GM23248 (cell line): ENCODE measurements around the gene ITPRIP. TPM values are rescaled to one million over a fixed set of nuclear protein-coding genes. Genes with fewer than 3 reads are reported as not detected.
A peak's percentile ranks its signal among the peaks of the same experiment; 100 is the strongest.

Source experiments
- DNase-seq: peaks from one replicate; pipeline ENCODE4 v3.0.0-alpha.2; 2015
- H2AFZ ChIP-seq: fragments of 200-600 bp; sonication (generic); 2 replicates; pipeline ENCODE4 v1.6.1; 2016; ENCODE audit warnings: antibody characterized with exemption
- H3F3A ChIP-seq: fragments of 200-600 bp; sonication (generic); 2 replicates; pipeline ENCODE4 v1.6.1; 2016; ENCODE audit warnings: mild to moderate bottlenecking, antibody characterized with exemption, mixed run types; ENCODE audit not compliant: insufficient read depth
- H3K27ac ChIP-seq: fragments of 200-600 bp; sonication (generic); 2 replicates; pipeline ENCODE4 v1.5.1; 2016; ENCODE audit warnings: mild to moderate bottlenecking
- H3K27me3 ChIP-seq: fragments of 200-600 bp; sonication (generic); replicated peaks from 2 replicates; pipeline ENCODE4 v1.6.1; 2016; ENCODE audit warnings: mild to moderate bottlenecking; ENCODE audit not compliant: insufficient read depth
- H3K36me3 ChIP-seq: fragments of 200-600 bp; sonication (generic); 2 replicates; pipeline ENCODE4 v1.6.1; 2016; ENCODE audit warnings: low read depth, mild to moderate bottlenecking
- H3K4me1 ChIP-seq: fragments of 200-600 bp; sonication (generic); 2 replicates; pipeline ENCODE4 v1.6.1; 2016; ENCODE audit warnings: mild to moderate bottlenecking; ENCODE audit not compliant: insufficient read depth
- H3K4me2 ChIP-seq: fragments of 200-600 bp; sonication (generic); one replicate; pipeline ENCODE4 v1.6.1; 2016; ENCODE audit warnings: mild to moderate bottlenecking; ENCODE audit not compliant: unreplicated experiment
- H3K4me3 ChIP-seq: fragments of 200-600 bp; sonication (generic); 2 replicates; pipeline ENCODE4 v1.5.1; 2016; ENCODE audit warnings: mild to moderate bottlenecking
- H3K79me2 ChIP-seq: fragments of 200-600 bp; sonication (generic); 2 replicates; pipeline ENCODE4 v1.6.1; 2016; ENCODE audit warnings: mild to moderate bottlenecking; ENCODE audit not compliant: insufficient read depth
- H3K9ac ChIP-seq: fragments of 200-600 bp; sonication (generic); 2 replicates; pipeline ENCODE4 v1.6.1; 2016; ENCODE audit warnings: mild to moderate bottlenecking
- H3K9me2 ChIP-seq: fragments of 200-600 bp; sonication (generic); 2 replicates; pipeline ENCODE4 v1.6.1; 2016; ENCODE audit warnings: mixed run types, mild to moderate bottlenecking, moderate library complexity; ENCODE audit not compliant: insufficient read depth
- H3K9me3 ChIP-seq: fragments of 200-600 bp; sonication (generic); one replicate; pipeline ENCODE4 v1.6.1; 2017; ENCODE audit warnings: low read depth
- H4K20me1 ChIP-seq: fragments of 200-600 bp; sonication (generic); 2 replicates; pipeline ENCODE4 v1.6.0; 2016; ENCODE audit not compliant: insufficient read depth
- EZH2 ChIP-seq: fragments of 200-600 bp; sonication (generic); IDR thresholded peaks from 2 replicates; pipeline ENCODE4 v1.6.1; 2018; ENCODE audit warnings: antibody characterized with exemption, mild to moderate bottlenecking; ENCODE audit not compliant: insufficient read depth, poor library complexity, severe bottlenecking
- EZH2phosphoT487 ChIP-seq: fragments of 200-600 bp; sonication (generic); IDR thresholded peaks from 2 replicates; pipeline ENCODE4 v1.6.1; 2018; ENCODE audit warnings: antibody characterized with exemption, moderate library complexity, mild to moderate bottlenecking, low read depth; ENCODE audit not compliant: insufficient read depth
- WGBS, 2 experiments: methylation state at CpG; one replicate each; pipeline ENCODE4 v1.1.6; 2015 to 2017; ENCODE audit warnings: low lambda C conversion rate in 2 of 2, low coverage in 1 of 2; ENCODE audit errors: missing lambda C conversion rate in 2 of 2; 5-methylcytosine and 5-hydroxymethylcytosine counted together
- in situ Hi-C: fragments of 300-500 bp; cut with MboI; formaldehyde crosslinking; loops from 2 replicates; pipeline ENCODE4 v1.15.0; 2020
- polyA plus RNA-seq: library from polyadenylated mRNA; unstranded; fragments of >200 nt; fragmentation: Nextera tagmentation; extraction: Ambion mirVana; gene quantifications from 2 replicates; pipeline ENCODE4 v1.2.1, GENCODE V29; 2016
- total RNA-seq: library from RNA; depleted of rRNA; stranded (reverse); fragments of >200 nt; shearing (Covaris generic); gene quantifications from 2 replicates; pipeline ENCODE4 v1.2.3, GENCODE V29; 2014; rRNA removed

The ITPRIP gene, protein sequence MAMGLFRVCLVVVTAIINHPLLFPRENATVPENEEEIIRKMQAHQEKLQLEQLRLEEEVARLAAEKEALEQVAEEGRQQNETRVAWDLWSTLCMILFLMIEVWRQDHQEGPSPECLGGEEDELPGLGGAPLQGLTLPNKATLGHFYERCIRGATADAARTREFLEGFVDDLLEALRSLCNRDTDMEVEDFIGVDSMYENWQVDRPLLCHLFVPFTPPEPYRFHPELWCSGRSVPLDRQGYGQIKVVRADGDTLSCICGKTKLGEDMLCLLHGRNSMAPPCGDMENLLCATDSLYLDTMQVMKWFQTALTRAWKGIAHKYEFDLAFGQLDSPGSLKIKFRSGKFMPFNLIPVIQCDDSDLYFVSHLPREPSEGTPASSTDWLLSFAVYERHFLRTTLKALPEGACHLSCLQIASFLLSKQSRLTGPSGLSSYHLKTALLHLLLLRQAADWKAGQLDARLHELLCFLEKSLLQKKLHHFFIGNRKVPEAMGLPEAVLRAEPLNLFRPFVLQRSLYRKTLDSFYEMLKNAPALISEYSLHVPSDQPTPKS
- total RNA-seq: 9.6 and 11.3 TPM in 2 replicates
- polyA plus RNA-seq: 24.7 and 27.2 TPM in 2 replicates

DNA sequence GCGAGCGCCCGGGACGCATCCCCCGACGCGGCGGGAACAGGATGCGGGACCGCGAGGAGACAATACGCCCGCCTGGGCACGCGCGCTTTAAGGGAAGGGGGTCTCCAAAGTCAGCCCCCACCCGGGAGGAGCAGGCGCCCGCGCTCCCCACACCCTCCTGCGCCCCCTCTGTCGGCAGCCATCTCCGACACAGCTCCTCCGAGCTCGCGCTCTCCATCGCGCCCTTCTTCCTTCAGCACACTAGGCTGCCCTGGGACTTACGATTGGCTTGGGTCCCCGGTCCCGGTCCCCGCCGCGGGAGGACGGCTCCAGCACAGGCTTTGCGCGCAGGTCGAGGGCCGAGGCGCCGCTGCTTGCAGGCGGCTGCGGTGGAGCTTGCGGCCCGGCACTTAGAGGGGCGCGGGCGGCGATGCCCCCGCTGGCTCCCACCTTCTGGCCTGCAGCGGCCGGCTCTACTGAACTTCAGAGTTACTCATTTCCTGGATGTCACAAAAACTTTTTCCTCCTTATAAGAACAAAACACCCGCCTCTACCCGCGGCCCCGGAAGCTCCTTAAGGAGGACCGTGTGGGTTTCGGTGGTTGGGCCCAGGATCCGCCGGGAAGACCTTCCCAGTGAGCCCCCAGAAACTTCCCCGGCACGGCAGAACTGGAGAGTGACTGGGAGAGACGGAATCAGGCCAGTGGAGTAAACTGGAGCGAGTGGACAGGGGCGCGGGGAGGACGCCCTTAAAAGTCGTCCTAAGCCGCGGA lies at the start of gene ITPRIP:
Gene ITPRIP, minus strand, starts transcription at position 481 of the 751 bp plus-strand sequence. CDS start 22,414 bp downstream, outside the sequence.
- 1 to 2% methylated on average over 66 to 68 of the region's 70 CpGs for WGBS, 2 experiments
- H2AFZ ChIP-seq: peak within 1 kb of the TSS; percentile 78
- no peak for TF ChIP-seq EZH2phosphoT487
- no peak for TF ChIP-seq EZH2
- H3F3A ChIP-seq: peaks cover 20% of the 10 kb centered on the region; the same call in 1 of the 2 replicates
- H3K36me3 ChIP-seq: no peaks in the 10 kb centered on the region
- peak within 1 kb of the TSS; percentile 95 for H3K4me3 ChIP-seq
- peak within 1 kb of the TSS; percentile 94 for H3K9ac ChIP-seq
- no peaks in the 10 kb centered on the region for H3K27me3 ChIP-seq
- DNase-seq: peak; percentile 93
- H3K9me3 ChIP-seq: no peaks in the 10 kb centered on the region
- H3K79me2 ChIP-seq: peaks cover 50% of the 10 kb centered on the region
- in situ Hi-C loops: no loop called here
- peaks cover 30% of the 10 kb centered on the region for H3K4me1 ChIP-seq
- peak within 1 kb of the TSS; percentile 98 for H3K27ac ChIP-seq
- H4K20me1 ChIP-seq: no peaks in the 10 kb centered on the region
- no peaks in the 10 kb centered on the region for H3K9me2 ChIP-seq
- peak within 1 kb of the TSS; percentile 94 for H3K4me2 ChIP-seq

- Histone ChIP-seq H3K4me1 (no peaks in the 10 kb centered on the region), H3K36me3 (no peaks in the 10 kb centered on the region), H3K9me3 (no peaks in the 10 kb centered on the region), H3K9me2 (no peaks in the 10 kb centered on the region), H3K4me2 (no peak overlapping the region), H3K27me3 (no peaks in the 10 kb centered on the region; the same call in 1 of the 2 replicates), H3F3A (no peaks in the 10 kb centered on the region), H3K4me3 (no peak overlapping the region), H2AFZ (no peak overlapping the region), H3K9ac (no peak overlapping the region), H4K20me1 (no peaks in the 10 kb centered on the region), H3K79me2 (no peaks in the 10 kb centered on the region), H3K27ac (no peak overlapping the region)
- DNase-seq: no peak
- in situ Hi-C loops: no loop called here
- TF ChIP-seq EZH2phosphoT487: no peak
- TF ChIP-seq EZH2: no peak
- 27 to 33% methylated on average over 6 of the region's 6 CpGs for WGBS, 2 experiments
These were observed 49.0 kb upstream of the ITPRIP start for GRCh38 chr10:104387130-104387888.

DNA sequence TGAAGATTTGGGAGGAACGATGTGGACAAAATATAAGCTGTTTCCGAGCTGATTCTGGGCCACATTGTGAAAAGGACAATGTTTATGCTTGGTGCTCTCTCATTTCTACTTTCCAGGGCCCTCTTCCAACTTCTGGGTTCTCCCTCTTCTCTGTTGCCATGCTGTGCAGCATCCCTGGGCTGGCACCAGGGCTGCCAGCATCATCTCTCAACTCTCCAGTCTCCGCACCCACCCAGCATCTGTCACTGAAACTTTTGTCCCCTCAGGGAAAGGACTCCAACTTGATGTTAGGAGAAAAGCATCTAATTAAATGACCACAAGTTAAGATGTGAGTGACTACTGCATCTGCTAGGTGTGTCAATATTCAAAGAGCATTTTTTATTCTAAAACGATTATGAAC lies 42.1 kb upstream of the ITPRIP start:
- DNase-seq: no peak
- Histone ChIP-seq H3K9me2 (no peaks in the 10 kb centered on the region), H3K27ac (no peak overlapping the region), H3K27me3 (no peaks in the 10 kb centered on the region; the same call in 1 of the 2 replicates), H3F3A (no peaks in the 10 kb centered on the region), H3K9me3 (no peaks in the 10 kb centered on the region), H3K4me3 (no peak overlapping the region), H2AFZ (no peak overlapping the region), H3K9ac (no peak overlapping the region), H4K20me1 (no peaks in the 10 kb centered on the region), H3K79me2 (no peaks in the 10 kb centered on the region), H3K4me1 (no peaks in the 10 kb centered on the region), H3K36me3 (no peaks in the 10 kb centered on the region), H3K4me2 (no peak overlapping the region)
- no peak for TF ChIP-seq EZH2phosphoT487
- TF ChIP-seq EZH2: no peak
- WGBS, 2 experiments: 72 to 74% methylated on average over 4 of the region's 4 CpGs
- in situ Hi-C loops: no loop called here

DNA sequence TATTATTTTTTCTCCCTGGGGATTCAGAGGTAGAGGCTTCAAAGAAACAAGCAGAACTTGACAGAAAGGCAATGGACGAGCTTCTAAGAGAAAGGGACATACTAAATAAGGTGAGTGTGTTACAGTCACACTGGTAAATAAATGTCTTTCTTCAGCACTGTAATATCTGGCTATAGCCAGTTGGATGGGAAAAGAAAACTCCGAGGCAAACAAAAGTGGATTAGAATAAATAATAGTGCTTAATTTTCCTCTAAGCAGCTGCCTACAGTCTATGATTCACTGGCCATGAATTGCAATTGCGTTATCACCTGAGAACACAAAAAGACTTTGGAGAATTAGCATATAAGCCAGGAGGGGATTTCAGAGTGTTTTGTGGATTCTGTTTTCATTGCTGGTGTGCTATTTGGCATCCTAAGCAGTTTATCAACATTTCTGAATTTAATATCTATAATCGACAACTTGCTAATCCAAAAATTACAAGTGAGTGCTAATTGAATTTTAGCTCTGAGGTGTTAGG lies 38.6 kb upstream of the ITPRIP start:
- TF ChIP-seq EZH2 (no peak), EZH2phosphoT487 (no peak)
- H3K4me1 ChIP-seq: no peaks in the 10 kb centered on the region
- no peaks in the 10 kb centered on the region for H3F3A ChIP-seq
- WGBS, 2 experiments: 64 to 69% methylated on average over 4 of the region's 4 CpGs
- H3K27me3 ChIP-seq: no peaks in the 10 kb centered on the region
- no peak overlapping the region for H3K27ac ChIP-seq
- no peak overlapping the region for H2AFZ ChIP-seq
- H3K4me3 ChIP-seq: no peak overlapping the region
- H3K4me2 ChIP-seq: no peak overlapping the region
- in situ Hi-C loops: no loop called here
- H3K79me2 ChIP-seq: no peaks in the 10 kb centered on the region
- H3K9me2 ChIP-seq: no peaks in the 10 kb centered on the region
- DNase-seq: no peak
- no peak overlapping the region for H3K9ac ChIP-seq
- H3K36me3 ChIP-seq: no peaks in the 10 kb centered on the region
- H3K9me3 ChIP-seq: no peaks in the 10 kb centered on the region
- H4K20me1 ChIP-seq: no peaks in the 10 kb centered on the region
